H1 (cell line): Measurements from ENCODE around the gene RNF215. TPM values are rescaled to one million over a fixed set of nuclear protein-coding genes. Genes with fewer than 3 reads are reported as not detected.
A peak's percentile ranks its signal among the peaks of the same experiment; 100 is the strongest.

Experiments
- CTCF ChIA-PET: fragments of 300-600 bp; sonication (Branson Sonifier 250); formaldehyde crosslinking; loops from one replicate; lab custom pipeline; 2021; ENCODE audit not compliant: partially characterized antibody; lab: Charles Lee
- POLR2A ChIA-PET: fragments of 300-600 bp; sonication (Branson Sonifier 250); formaldehyde crosslinking; loops from one replicate; lab custom pipeline; 2021; ENCODE audit warnings: inconsistent platforms; ENCODE audit not compliant: partially characterized antibody; lab: Charles Lee
- DNase-seq, 2 experiments: peaks; one replicate each; pipeline versions ENCODE4 v3.0.0 to v3.0.0-alpha.2; 2010 to 2022; ENCODE audit warnings: low spot score in 2 of 2, low read depth in 1 of 2, mixed read lengths in 1 of 2
- FAIRE-seq: peaks from 2 replicates; lab custom pipeline; 2011; peaks lifted over from hg19 to GRCh38; lab: Jason Lieb, UNC
- H2AFZ ChIP-seq: 2 replicates; pipeline ENCODE4 v1.8.1; 2012; ENCODE audit warnings: low read length, inconsistent platforms
- H2AK5ac ChIP-seq: 2 replicates; pipeline ENCODE4 v1.6.1; 2013; ENCODE audit warnings: low read depth, low read length
- H2BK120ac ChIP-seq: replicated peaks from 2 replicates; pipeline ENCODE3; 2013; ENCODE audit warnings: low read depth, low read length, inconsistent platforms
- H2BK12ac ChIP-seq: 2 replicates; pipeline ENCODE4 v1.6.1; 2013; ENCODE audit warnings: low read depth, low read length
- H2BK15ac ChIP-seq: 2 replicates; pipeline ENCODE4 v1.6.1; 2013; ENCODE audit warnings: low read length
- H2BK20ac ChIP-seq: 2 replicates; pipeline ENCODE4 v1.6.1; 2013; ENCODE audit warnings: low read length
- H2BK5ac ChIP-seq: 2 replicates; pipeline ENCODE4 v1.6.1; 2013; ENCODE audit warnings: low read depth, low read length
- H3K14ac ChIP-seq: 2 replicates; pipeline ENCODE4 v1.6.1; 2013; ENCODE audit warnings: inconsistent platforms; ENCODE audit not compliant: insufficient read length
- H3K18ac ChIP-seq: 2 replicates; pipeline ENCODE4 v1.6.1; 2013; ENCODE audit warnings: low read length; ENCODE audit errors: extremely low read depth
- H3K23ac ChIP-seq: 2 replicates; pipeline ENCODE4 v1.6.1; 2013; ENCODE audit warnings: inconsistent platforms; ENCODE audit not compliant: insufficient read length
- H3K23me2 ChIP-seq: 2 replicates; pipeline ENCODE4 v1.6.1; 2013; ENCODE audit warnings: low read depth, low read length
- H3K27ac ChIP-seq: 2 replicates; pipeline ENCODE4 v1.6.1; 2011; ENCODE audit warnings: low read depth, low read length, inconsistent platforms
- H3K27me3 ChIP-seq, 4 experiments: replicated peaks in 1 of 4; 1 replicate in 1 of 4; 2 replicates in 3 of 4; pipeline versions ENCODE4 v1.6.1 to v1.8.1; 2011 to 2013; ENCODE audit warnings: low read length in 3 of 4, mild to moderate bottlenecking in 3 of 4, inconsistent platforms in 2 of 4, mixed read lengths in 2 of 4, moderate library complexity in 1 of 4; ENCODE audit not compliant: control insufficient read depth in 3 of 4, insufficient read depth in 3 of 4; ENCODE audit errors: extremely low read depth in 1 of 4
- H3K36me3 ChIP-seq, 4 experiments: 2 replicates each; pipeline versions ENCODE4 v1.6.1 to v1.8.1; 2011 to 2013; ENCODE audit warnings: mild to moderate bottlenecking in 4 of 4, low read length in 3 of 4, moderate library complexity in 2 of 4, control low read depth in 1 of 4, inconsistent platforms in 1 of 4; ENCODE audit not compliant: insufficient read depth in 4 of 4, control insufficient read depth in 2 of 4
- H3K4ac ChIP-seq: replicated peaks from 2 replicates; pipeline ENCODE3; 2013; ENCODE audit warnings: low read length, low read depth, mixed read lengths, inconsistent platforms; ENCODE audit not compliant: insufficient read length
- H3K4me1 ChIP-seq, 4 experiments: replicated peaks in 1 of 4; 1 replicate in 1 of 4; 2 replicates in 3 of 4; pipeline versions ENCODE4 v1.6.1 to v1.8.1; 2011 to 2013; ENCODE audit warnings: low read length in 3 of 4, inconsistent platforms in 2 of 4, mixed read lengths in 1 of 4; ENCODE audit not compliant: insufficient read depth in 4 of 4, control insufficient read depth in 3 of 4
- H3K4me2 ChIP-seq, 2 experiments: 2 replicates each; pipeline versions ENCODE4 v1.6.1 to v1.8.1; 2011 to 2013; ENCODE audit warnings: low read depth in 2 of 2, low read length in 2 of 2, control low read depth in 1 of 2, inconsistent platforms in 1 of 2, mild to moderate bottlenecking in 1 of 2; ENCODE audit not compliant: insufficient read depth in 1 of 2
- H3K4me3 ChIP-seq, 4 experiments: fragments of 200-600, 300-600 bp in 1 of 4; sonication (generic), shearing (Covaris generic), sonication (Bioruptor Twin) in 1 of 4; 2 replicates each; pipeline versions ENCODE4 v1.5.1 to v1.8.1; 2011 to 2016; ENCODE audit warnings: low read length in 4 of 4, low read depth in 3 of 4, control low read depth in 2 of 4, inconsistent platforms in 2 of 4, mild to moderate bottlenecking in 2 of 4, mixed read lengths in 1 of 4, moderate library complexity in 1 of 4; ENCODE audit not compliant: insufficient read depth in 2 of 4; ENCODE audit errors: extremely low read depth in 1 of 4
- H3K56ac ChIP-seq: replicated peaks from 2 replicates; pipeline ENCODE3; 2013; ENCODE audit warnings: low read depth, mild to moderate bottlenecking, mixed read lengths, low read length, inconsistent platforms; ENCODE audit not compliant: insufficient read length
- H3K79me1 ChIP-seq: 2 replicates; pipeline ENCODE4 v1.6.1; 2013; ENCODE audit warnings: low read depth, low read length, control low read depth
- H3K79me2 ChIP-seq, 2 experiments: 2 replicates each; pipeline versions ENCODE4 v1.6.1 to v1.8.1; 2012 to 2013; ENCODE audit warnings: low read length in 2 of 2, mild to moderate bottlenecking in 2 of 2, inconsistent platforms in 1 of 2; ENCODE audit not compliant: insufficient read depth in 2 of 2, control insufficient read depth in 1 of 2
- H3K9ac ChIP-seq, 4 experiments: replicated peaks in 1 of 4; 1 replicate in 1 of 4; 2 replicates in 3 of 4; pipeline versions ENCODE4 v1.6.1 to v1.8.1; 2011 to 2013; ENCODE audit warnings: low read depth in 3 of 4, low read length in 3 of 4, control low read depth in 2 of 4, mild to moderate bottlenecking in 2 of 4, moderate library complexity in 2 of 4, inconsistent platforms in 1 of 4; ENCODE audit errors: extremely low read depth in 1 of 4
- H3K9me3 ChIP-seq, 2 experiments: 2 replicates each; pipeline versions ENCODE4 v1.6.1 to v1.8.1; 2012 to 2013; ENCODE audit warnings: mild to moderate bottlenecking in 2 of 2, moderate library complexity in 2 of 2, control low read depth in 1 of 2, inconsistent platforms in 1 of 2, low read depth in 1 of 2, low read length in 1 of 2, mixed read lengths in 1 of 2; ENCODE audit not compliant: insufficient read depth in 2 of 2
- H4K20me1 ChIP-seq, 2 experiments: replicated peaks in 1 of 2; 2 replicates each; pipeline versions ENCODE3 to v1.8.1; 2011 to 2013; ENCODE audit warnings: inconsistent platforms in 2 of 2, low read length in 2 of 2, mild to moderate bottlenecking in 1 of 2; ENCODE audit not compliant: insufficient read depth in 2 of 2, control insufficient read depth in 1 of 2
- H4K5ac ChIP-seq: 2 replicates; pipeline ENCODE4 v1.6.1; 2013; ENCODE audit warnings: low read length, low read depth, mixed read lengths, inconsistent platforms; ENCODE audit not compliant: insufficient read length
- H4K8ac ChIP-seq: 2 replicates; pipeline ENCODE4 v1.8.0; 2013; ENCODE audit warnings: mild to moderate bottlenecking, moderate library complexity, low read length, inconsistent platforms; ENCODE audit not compliant: insufficient read depth; ENCODE audit errors: extremely low read depth
- H4K91ac ChIP-seq: replicated peaks from 2 replicates; pipeline ENCODE3; 2013; ENCODE audit warnings: low read length, mixed read lengths, inconsistent platforms; ENCODE audit not compliant: insufficient read length
- HDAC6 ChIP-seq: IDR thresholded peaks from one replicate; pipeline ENCODE4 v1.7.1; 2012; ENCODE audit warnings: low read depth, mild to moderate bottlenecking, inconsistent platforms, low read length, moderate library complexity
- JUND ChIP-seq: IDR thresholded peaks from 2 replicates; pipeline ENCODE4 v1.6.1; 2011; ENCODE audit warnings: mild to moderate bottlenecking, improper control_type of control experiment, low read length
- RFX5 ChIP-seq: IDR thresholded peaks from 2 replicates; pipeline ENCODE4 v1.6.1; 2011; ENCODE audit warnings: low read depth, low read length, improper control_type of control experiment, borderline replicate concordance
- SIRT6 ChIP-seq: IDR thresholded peaks from one replicate; pipeline ENCODE4 v1.7.1; 2012; ENCODE audit warnings: low read length, inconsistent platforms
- TEAD4 ChIP-seq: IDR thresholded peaks from 2 replicates; pipeline ENCODE4 v1.6.1; 2012; ENCODE audit warnings: low read depth, low read length, inconsistent platforms, mixed read lengths
- WGBS, 2 experiments: shearing (Covaris generic) in 1 of 2; methylation state at CpG; one replicate each; pipeline versions ENCODE4 v1.1.6 to v1.1.7; 2013 to 2015; ENCODE audit warnings: low lambda C conversion rate in 2 of 2, mixed read lengths in 2 of 2, inconsistent platforms in 1 of 2, low coverage in 1 of 2, missing lambda C conversion rate in 1 of 2; ENCODE audit not compliant: insufficient replicate concordance in 2 of 2, insufficient coverage in 1 of 2, insufficient read length in 1 of 2; ENCODE audit errors: extremely low coverage in 1 of 2, missing lambda C conversion rate in 1 of 2; 5-methylcytosine and 5-hydroxymethylcytosine counted together
- long read RNA-seq, 2 experiments: library from RNA in 1 of 2; library from capped mRNA in 1 of 2; stranded (forward); transcript quantifications; one replicate each; pipeline ENCODE4 v2.0.0, GENCODE V29; 2021; ENCODE audit warnings: inconsistent platforms in 1 of 2
- polyA minus RNA-seq, 3 experiments: library from RNA; depleted of rRNA, polyadenylated mRNA; stranded (reverse); fragments of >200 nt; gene quantifications; 1 replicate in 2 of 3; 2 replicates in 1 of 3; pipeline ENCODE4 v1.2.3, GENCODE V29; 2011
- polyA plus RNA-seq, 7 experiments: library from polyadenylated mRNA; depleted of rRNA in 3 of 7; stranded (reverse) in 5 of 7; unstranded in 2 of 7; fragments of >200 nt in 5 of 7; fragments of 200-250 nt in 2 of 7; gene quantifications; 1 replicate in 5 of 7; 2 replicates in 1 of 7; 4 replicates in 1 of 7; pipeline versions ENCODE4 v1.2.1 to v1.2.3, GENCODE V29; 2011 to 2013; ENCODE audit warnings: missing spikeins in 2 of 7, mixed read lengths in 2 of 7
- total RNA-seq: library from RNA; stranded (reverse); fragmentation: NEBNext Ultra II Directional; extraction: Animal tissue kit (Norgen Biotek cat#: 25700); gene quantifications from 2 replicates; pipeline ENCODE4 v1.2.1, GENCODE V29; 2021
- TF ChIP-seq, protein P1 (sequence below), 3 experiments: IDR thresholded peaks; 1 replicate in 2 of 3; 2 replicates in 1 of 3; pipeline versions ENCODE4 v1.5.1 to v1.6.1; 2011; ENCODE audit warnings: low read length in 3 of 3, mild to moderate bottlenecking in 3 of 3, inconsistent platforms in 2 of 3, low read depth in 1 of 3, moderate library complexity in 1 of 3; ENCODE audit not compliant: insufficient read depth in 1 of 3; ENCODE audit errors: control extremely low read depth in 1 of 3

The RNF215 gene
- total RNA-seq (15.3 and 19.0 TPM in 2 replicates), polyA plus RNA-seq (2011; rRNA removed) (13.1 and 16.4 TPM in 2 replicates), polyA minus RNA-seq (2011; rRNA and poly(A)+ RNA removed) (9.0 and 11.8 TPM in 2 replicates)
- 16.2 TPM for polyA plus RNA-seq (2011; cell fraction: cytosol; rRNA removed)
- polyA plus RNA-seq (2011; cell fraction: nucleus; rRNA removed), result 46.1 TPM
- polyA plus RNA-seq (2012, experiment 1 of 2), result 8.4 to 15.1 TPM (median 13.4 TPM) in 4 replicates
- 8.7 TPM for polyA plus RNA-seq (2012, experiment 2 of 2)
- polyA plus RNA-seq (2013, experiment 1 of 2), result 7.8 TPM
- polyA plus RNA-seq (2013, experiment 2 of 2), result 6.5 TPM
- polyA minus RNA-seq (2011; cell fraction: cytosol; rRNA and poly(A)+ RNA removed), result 8.1 TPM
- polyA minus RNA-seq (2011; cell fraction: nucleus; rRNA and poly(A)+ RNA removed), result 17.5 TPM
- long read RNA-seq, experiment 1, partial matches to known transcripts, result 1 of 5 reads
- long read RNA-seq, experiment 1, other reads (novel, unspliced or antisense), result 4 of 5 reads
- long read RNA-seq, experiment 2, result 0 reads

DNA sequence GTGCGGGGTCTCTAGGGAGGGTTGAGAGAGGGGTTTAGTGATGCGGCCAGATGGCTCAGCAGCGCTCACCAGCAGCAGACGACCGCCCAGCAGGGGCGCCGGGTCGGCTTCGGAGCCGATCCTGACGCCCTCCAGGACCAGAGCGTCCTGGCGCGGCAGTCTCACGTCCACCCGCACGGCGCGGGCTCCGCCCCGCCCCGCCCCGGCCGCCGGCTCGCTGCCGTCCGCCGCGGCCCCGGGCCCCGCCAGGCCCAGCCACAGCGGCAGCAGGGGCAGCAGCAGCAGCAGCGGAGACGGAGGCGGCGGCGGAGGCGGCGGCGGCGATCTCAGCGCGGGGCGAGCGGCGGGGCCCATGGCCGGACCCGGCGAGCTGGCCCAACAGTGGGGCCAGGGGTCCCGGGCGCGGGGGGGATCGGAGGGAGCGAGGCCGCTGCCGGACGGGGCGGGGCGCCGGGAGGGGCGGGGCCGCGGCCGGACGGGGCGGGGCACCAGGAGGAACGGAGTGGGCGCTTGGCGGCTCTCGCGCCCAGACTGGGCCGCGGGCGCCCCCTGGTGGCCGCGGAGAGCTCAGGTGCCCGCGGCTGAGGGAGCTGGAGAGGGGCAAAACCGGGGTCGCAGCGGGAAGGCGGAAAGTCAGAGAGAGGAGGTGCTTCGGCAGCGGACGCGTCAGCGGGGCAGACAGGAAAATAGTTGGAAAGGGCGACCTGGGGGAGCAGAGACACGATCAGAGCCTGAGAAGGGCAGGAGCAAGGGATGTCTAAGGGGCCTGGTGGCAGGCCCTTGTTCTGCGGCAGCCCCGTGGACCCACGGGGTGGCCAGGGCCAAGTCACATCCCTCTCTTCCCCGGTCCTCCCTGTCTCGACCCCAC, at the start of gene RNF215:
Gene RNF215 (minus strand): TSS at position 452 of the 868 bp plus-strand sequence. CDS start 98 bp downstream, at position 354.
- 5% methylated on average over 41 of the region's 95 CpGs; no CpG with 5 or more reads in 1 of the 2 experiments for WGBS, 2 experiments
- Histone ChIP-seq H3K56ac (peak within 1 kb of the TSS; percentile 30), H2BK120ac (no peak within 1 kb of the TSS), H3K79me1 (no peaks in the 10 kb centered on the region), H2BK5ac (no peak within 1 kb of the TSS; the same call in 1 of the 2 replicates), H2BK12ac (peak within 1 kb of the TSS; percentile 39; the same call in 1 of the 2 replicates), H3K9ac (peak within 1 kb of the TSS in 1 of 4 experiments; percentile 34; a peak in 3 of 7 replicates), H2AFZ (peak within 1 kb of the TSS; percentile 75; the same call in 1 of the 2 replicates), H3K27ac (no peak within 1 kb of the TSS), H3K9me3 (peaks cover 9% of the 10 kb centered on the region in 2 experiments), H3K4me2 (peak within 1 kb of the TSS; percentile 87 to 88), H3K4me1 (peaks cover 0 to 7% (median 2%) of the 10 kb centered on the region in 4 experiments; a peak in 4 of 7 replicates), H2AK5ac (peak within 1 kb of the TSS; percentile 82; the same call in 1 of the 2 replicates), H3K4me3 (peak within 1 kb of the TSS; percentile 42 to 66 (median 54)), H3K79me2 (no peaks in the 10 kb centered on the region; a peak in 1 of 4 replicates), H3K23ac (no peak within 1 kb of the TSS), H2BK20ac (no peak within 1 kb of the TSS), H3K4ac (peak within 1 kb of the TSS; percentile 72), H3K36me3 (no peaks in the 10 kb centered on the region), H2BK15ac (no peak within 1 kb of the TSS), H4K5ac (peak within 1 kb of the TSS; percentile 68), H3K23me2 (peaks cover 4% of the 10 kb centered on the region; the same call in 1 of the 2 replicates), H3K18ac (peak within 1 kb of the TSS; percentile 51), H3K14ac (no peak within 1 kb of the TSS), H4K8ac (peak within 1 kb of the TSS; percentile 75), H4K91ac (peak within 1 kb of the TSS; percentile 91), H4K20me1 (peaks cover 0 to 2% of the 10 kb centered on the region in 2 experiments), H3K27me3 (no peaks in the 10 kb centered on the region)
- ChIA-PET CTCF (interaction anchor here (0.6 to 6.1 kb wide), 13 partner anchors 9 to 170 kb away, joined by 3 to 28 read pairs (median 3); partner anchors contain the start of genes CASTOR1 and SEC14L2), POLR2A (interaction anchor here (1.0 to 2.8 kb wide), 4 partner anchors 12 to 36 kb away, joined by 3 to 10 read pairs (median 6); partner anchors contain the start of genes CCDC157 and SF3A1)
- no peak for FAIRE-seq
- DNase-seq, result peak; percentile 77 to 95
- TF ChIP-seq, protein P1, sequence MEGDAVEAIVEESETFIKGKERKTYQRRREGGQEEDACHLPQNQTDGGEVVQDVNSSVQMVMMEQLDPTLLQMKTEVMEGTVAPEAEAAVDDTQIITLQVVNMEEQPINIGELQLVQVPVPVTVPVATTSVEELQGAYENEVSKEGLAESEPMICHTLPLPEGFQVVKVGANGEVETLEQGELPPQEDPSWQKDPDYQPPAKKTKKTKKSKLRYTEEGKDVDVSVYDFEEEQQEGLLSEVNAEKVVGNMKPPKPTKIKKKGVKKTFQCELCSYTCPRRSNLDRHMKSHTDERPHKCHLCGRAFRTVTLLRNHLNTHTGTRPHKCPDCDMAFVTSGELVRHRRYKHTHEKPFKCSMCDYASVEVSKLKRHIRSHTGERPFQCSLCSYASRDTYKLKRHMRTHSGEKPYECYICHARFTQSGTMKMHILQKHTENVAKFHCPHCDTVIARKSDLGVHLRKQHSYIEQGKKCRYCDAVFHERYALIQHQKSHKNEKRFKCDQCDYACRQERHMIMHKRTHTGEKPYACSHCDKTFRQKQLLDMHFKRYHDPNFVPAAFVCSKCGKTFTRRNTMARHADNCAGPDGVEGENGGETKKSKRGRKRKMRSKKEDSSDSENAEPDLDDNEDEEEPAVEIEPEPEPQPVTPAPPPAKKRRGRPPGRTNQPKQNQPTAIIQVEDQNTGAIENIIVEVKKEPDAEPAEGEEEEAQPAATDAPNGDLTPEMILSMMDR (IDR thresholded peaks at IDR 0.05; ENCODE audit: control extremely low read depth in 1 of 3, insufficient read depth in 1 of 3, low read depth in 1 of 3, low read length in 3 of 3), result peak; percentile 79 to 92 (median 79)
- TF ChIP-seq JUND (no peak), RFX5 (no peak), SIRT6 (no peak), TEAD4 (no peak), HDAC6 (no peak)
